GM23338 (cell line): ENCODE results near the gene DZIP1. TPM values are rescaled to one million over a fixed set of nuclear protein-coding genes. Genes with fewer than 3 reads are reported as not detected.

Source experiments
- ATAC-seq: fragments of 200-7000 bp; cut with Tn5 transposase; 3 replicates; pipeline ENCODE4 v1.9.1; 2020
- DNase-seq: peaks from one replicate; pipeline ENCODE4 v3.0.0-alpha.2; 2015; ENCODE audit warnings: low spot score
- H2AFZ ChIP-seq: fragments of 200-600 bp; sonication (generic); 2 replicates; pipeline ENCODE4 v1.8.0; 2016; ENCODE audit warnings: antibody characterized with exemption, mild to moderate bottlenecking, moderate library complexity
- H3F3A ChIP-seq: fragments of 200-600 bp; sonication (generic); replicated peaks from 2 replicates; pipeline ENCODE4 v1.8.0; 2017; ENCODE audit warnings: antibody characterized with exemption, mixed run types, low read depth
- H3K27ac ChIP-seq: fragments of 200-600 bp; sonication (generic); 2 replicates; pipeline ENCODE4 v1.6.1; 2016; ENCODE audit warnings: low read depth
- H3K27me3 ChIP-seq: fragments of 200-600 bp; sonication (generic); 2 replicates; pipeline ENCODE4 v1.8.0; 2016; ENCODE audit warnings: mild to moderate bottlenecking, mixed run types, moderate library complexity; ENCODE audit not compliant: insufficient read depth
- H3K36me3 ChIP-seq: fragments of 200-600 bp; sonication (generic); 2 replicates; pipeline ENCODE4 v1.8.0; 2016; ENCODE audit warnings: mild to moderate bottlenecking; ENCODE audit not compliant: insufficient read depth
- H3K4me1 ChIP-seq: fragments of 200-600 bp; sonication (generic); 2 replicates; pipeline ENCODE4 v1.8.0; 2016; ENCODE audit warnings: mild to moderate bottlenecking, moderate library complexity; ENCODE audit not compliant: insufficient read depth
- H3K4me2 ChIP-seq: fragments of 200-600 bp; sonication (generic); 2 replicates; pipeline ENCODE4 v1.7.1; 2017; ENCODE audit warnings: mixed run types
- H3K4me3 ChIP-seq: fragments of 200-600 bp; sonication (generic); 2 replicates; pipeline ENCODE4 v1.6.1; 2016; ENCODE audit warnings: mixed run types
- H3K79me2 ChIP-seq: fragments of 200-600 bp; sonication (generic); replicated peaks from 2 replicates; pipeline ENCODE4 v1.8.0; 2017; ENCODE audit warnings: mild to moderate bottlenecking; ENCODE audit not compliant: insufficient read depth
- H3K9me2 ChIP-seq: fragments of 200-600 bp; sonication (generic); 2 replicates; pipeline ENCODE4 v1.8.0; 2017; ENCODE audit not compliant: insufficient read depth
- H4K20me1 ChIP-seq: fragments of 200-600 bp; sonication (generic); replicated peaks from 2 replicates; pipeline ENCODE4 v1.8.0; 2017; ENCODE audit warnings: mild to moderate bottlenecking; ENCODE audit not compliant: insufficient read depth
- H3K27ac Mint-ChIP-seq: 2 replicates; pipeline ENCODE4 v1.8.0; 2020; ENCODE audit warnings: inconsistent platforms, mild to moderate bottlenecking, moderate library complexity, mixed read lengths
- H3K27me3 Mint-ChIP-seq: 3 replicates; pipeline ENCODE4 v1.8.0; 2022; ENCODE audit warnings: low read depth, mild to moderate bottlenecking, moderate library complexity, mixed read lengths, inconsistent platforms; ENCODE audit not compliant: insufficient read depth, poor library complexity
- H3K36me3 Mint-ChIP-seq: 3 replicates; pipeline ENCODE4 v1.8.0; 2021; ENCODE audit warnings: low read depth, mild to moderate bottlenecking, inconsistent platforms, moderate library complexity, mixed read lengths
- H3K4me1 Mint-ChIP-seq: 3 replicates; pipeline ENCODE4 v1.8.0; 2020; ENCODE audit warnings: mild to moderate bottlenecking, inconsistent platforms, mixed read lengths
- H3K4me3 Mint-ChIP-seq: 3 replicates; pipeline ENCODE4 v1.8.0; 2021; ENCODE audit warnings: moderate library complexity, mild to moderate bottlenecking, inconsistent platforms, mixed read lengths
- H3K9me3 Mint-ChIP-seq: 3 replicates; pipeline ENCODE4 v1.8.0; 2020; ENCODE audit warnings: moderate library complexity, mild to moderate bottlenecking, inconsistent platforms, mixed read lengths
- CREB1 ChIP-seq: fragments of 250-450 bp; sonication (Bioruptor Pico); IDR thresholded peaks from 2 replicates; pipeline ENCODE4 v1.5.0; 2020; ENCODE audit warnings: low read depth, mild to moderate bottlenecking, moderate library complexity
- CTCF ChIP-seq, 2 experiments: fragments of 200-600 bp in 1 of 2; sonication (generic) in 1 of 2; conservative IDR thresholded peaks; 2 replicates each; pipeline versions ENCODE4 v1.5.1 to v1.6.1; 2016 to 2017; ENCODE audit warnings: antibody characterized with exemption in 2 of 2, low read depth in 2 of 2, mild to moderate bottlenecking in 2 of 2, moderate library complexity in 1 of 2
- ETS1 ChIP-seq: IDR thresholded peaks from 2 replicates; pipeline ENCODE4 v1.6.1; 2016; ENCODE audit warnings: antibody characterized with exemption
- EZH2 ChIP-seq: fragments of 200-600 bp; sonication (generic); IDR thresholded peaks from one replicate; pipeline ENCODE4 v1.8.0; 2017; ENCODE audit warnings: antibody characterized with exemption, mild to moderate bottlenecking, low read depth; ENCODE audit not compliant: unreplicated experiment
- EZH2phosphoT487 ChIP-seq: fragments of 200-600 bp; sonication (generic); IDR thresholded peaks from one replicate; pipeline ENCODE4 v1.8.1; 2018; ENCODE audit warnings: antibody characterized with exemption; ENCODE audit not compliant: unreplicated experiment
- NANOG ChIP-seq: IDR thresholded peaks from 2 replicates; pipeline ENCODE4 v1.6.1; 2016; ENCODE audit warnings: antibody characterized with exemption, borderline replicate concordance
- POLR2AphosphoS5 ChIP-seq: IDR thresholded peaks from 2 replicates; pipeline ENCODE4 v1.6.1; 2016; ENCODE audit warnings: antibody characterized with exemption, low read depth
- STAT1 ChIP-seq: IDR thresholded peaks from one replicate; pipeline ENCODE4 v1.6.1; 2016; ENCODE audit warnings: antibody characterized with exemption; ENCODE audit not compliant: unreplicated experiment
- ZNF114 ChIP-seq: fragments of 250-450 bp; sonication (Bioruptor Pico); IDR thresholded peaks from 2 replicates; pipeline ENCODE4 v1.5.0; 2020; ENCODE audit warnings: mild to moderate bottlenecking, moderate library complexity
- ZNF331 ChIP-seq: fragments of 250-450 bp; sonication (Bioruptor Pico); IDR thresholded peaks from 2 replicates; pipeline ENCODE4 v1.5.0; 2020; ENCODE audit warnings: low read depth, mild to moderate bottlenecking, moderate library complexity
- ZNF462 ChIP-seq: fragments of 250-450 bp; sonication (Bioruptor Pico); IDR thresholded peaks from 2 replicates; pipeline ENCODE4 v1.5.0; 2020; ENCODE audit warnings: mild to moderate bottlenecking, moderate library complexity
- polyA plus RNA-seq: library from polyadenylated mRNA; unstranded; fragments of >200 nt; fragmentation: Nextera tagmentation; extraction: Ambion mirVana; gene quantifications from 2 replicates; pipeline ENCODE4 v1.2.1, GENCODE V29; 2016
- total RNA-seq: library from RNA; depleted of rRNA; stranded (reverse); fragments of >200 nt; shearing (Covaris generic); gene quantifications from 2 replicates; pipeline ENCODE4 v1.2.3, GENCODE V29; 2014

The DZIP1 gene
- total and polyA plus RNA-seq, 2 experiments from 2014 or later, result 10.6 to 24.2 TPM

- no peaks in the 10 kb centered on the region for H3F3A ChIP-seq
- H3K4me2 ChIP-seq, result no peak overlapping the region
- H3K36me3 ChIP-seq, result peaks cover under 1% of the 10 kb centered on the region; the same call in 1 of the 2 replicates
- ATAC-seq (no peak), DNase-seq (no peak)
- no peaks in the 10 kb centered on the region for H3K9me3 Mint-ChIP-seq
- no peak overlapping the region for H2AFZ ChIP-seq
- no peak overlapping the region for H3K4me3 ChIP-seq
- H4K20me1 ChIP-seq, result peaks cover 5% of the 10 kb centered on the region
- H3K9me2 ChIP-seq, result no peaks in the 10 kb centered on the region
- H3K4me3 Mint-ChIP-seq, result no peak overlapping the region
- no peak overlapping the region for H3K27ac ChIP-seq
- no peaks in the 10 kb centered on the region for H3K79me2 ChIP-seq
- no peak overlapping the region for H3K27ac Mint-ChIP-seq
- H3K4me1 ChIP-seq, result no peaks in the 10 kb centered on the region
- no peak for TF ChIP-seq ZNF114 (CRISPR knock-in tag)
- TF ChIP-seq ETS1, result no peak
- TF ChIP-seq EZH2phosphoT487, result no peak
- H3K27me3 ChIP-seq, result no peaks in the 10 kb centered on the region
- peaks cover 3% of the 10 kb centered on the region; the same call in 1 of the 3 replicates for H3K4me1 Mint-ChIP-seq
- H3K27me3 Mint-ChIP-seq, result peaks cover 2% of the 10 kb centered on the region
- peaks cover 14% of the 10 kb centered on the region for H3K36me3 Mint-ChIP-seq
Observed at GRCh38 chr13:95573221-95573620, 71.3 kb downstream of the DZIP1 start.

GRCh38 chr13:95571941-95572340 lies 72.6 kb downstream of the DZIP1 start:
- no peak overlapping the region; the same call in 1 of the 2 replicates for H3K27ac ChIP-seq
- H3K36me3 ChIP-seq, result no peaks in the 10 kb centered on the region; the same call in 1 of the 2 replicates
- H3K9me2 ChIP-seq, result no peaks in the 10 kb centered on the region
- H3K79me2 ChIP-seq, result no peaks in the 10 kb centered on the region
- peaks cover 14% of the 10 kb centered on the region for H4K20me1 ChIP-seq
- H3K27me3 ChIP-seq, result no peaks in the 10 kb centered on the region
- H3K4me3 ChIP-seq, result no peak overlapping the region
- H3K4me1 Mint-ChIP-seq, result peaks cover 3% of the 10 kb centered on the region; the same call in 1 of the 3 replicates
- no peak overlapping the region for H3K4me3 Mint-ChIP-seq
- H3K4me2 ChIP-seq, result no peak overlapping the region
- no peak overlapping the region; the same call in 1 of the 2 replicates for H3K27ac Mint-ChIP-seq
- TF ChIP-seq ZNF462 (CRISPR knock-in tag) (no peak), ZNF331 (CRISPR knock-in tag) (no peak), NANOG (no peak), ETS1 (no peak), EZH2phosphoT487 (no peak), ZNF114 (CRISPR knock-in tag) (no peak), POLR2AphosphoS5 (no peak), EZH2 (no peak), CREB1 (CRISPR knock-in tag) (no peak), CTCF (conservative IDR thresholded peaks at IDR 0.05; ENCODE audit: low read depth in 2 of 2) (no peak), STAT1 (no peak)
- no peaks in the 10 kb centered on the region for H3K9me3 Mint-ChIP-seq
- H3F3A ChIP-seq, result no peaks in the 10 kb centered on the region
- no peak overlapping the region for H2AFZ ChIP-seq
- DNase-seq, result no peak
- H3K4me1 ChIP-seq, result no peaks in the 10 kb centered on the region
- peaks cover 2% of the 10 kb centered on the region for H3K27me3 Mint-ChIP-seq
- H3K36me3 Mint-ChIP-seq, result peaks cover 21% of the 10 kb centered on the region
- ATAC-seq, result no peak; the same call in 2 of the 3 replicates
